Amygdala (tissue), 56 donors: Measurements from ENCODE around the gene CACNA2D3.

Source experiments
- DNase-seq, 56 donors: peaks; one replicate each; lab custom pipeline; 2025; lab: John Stamatoyannopoulos, UW

CACNA2D3 gene

GRCh38 chr3:54261141-54261540 lies 138.8 kb downstream of the CACNA2D3 start:
- DNase-seq: no peak

- no peak for DNase-seq
Observed at GRCh38 chr3:54262541-54262940, 140.2 kb downstream of the CACNA2D3 start.

- DNase-seq: no peak
Observed at GRCh38 chr3:54262946-54263345, 140.6 kb downstream of the CACNA2D3 start.

- DNase-seq: no peak
Observed at GRCh38 chr3:54264050-54264449, 141.7 kb downstream of the CACNA2D3 start.

- no peak for DNase-seq
Observed at GRCh38 chr3:54270816-54271526, 148.6 kb downstream of the CACNA2D3 start.

- DNase-seq: no peak
Observed at GRCh38 chr3:54273791-54274190, 151.4 kb downstream of the CACNA2D3 start.

GRCh38 chr3:54274607-54275006 lies 152.3 kb downstream of the CACNA2D3 start:
- DNase-seq: no peak

GRCh38 chr3:54279005-54279583 lies 156.7 kb downstream of the CACNA2D3 start:
- DNase-seq: no peak

GRCh38 chr3:54283470-54283869 lies 161.1 kb downstream of the CACNA2D3 start:
- DNase-seq: no peak

- no peak for DNase-seq
Observed at GRCh38 chr3:54294214-54294613, 171.9 kb downstream of the CACNA2D3 start.

GRCh38 chr3:54296531-54296930 lies 174.2 kb downstream of the CACNA2D3 start:
- no peak for DNase-seq

GRCh38 chr3:54299169-54299935 lies 177.0 kb downstream of the CACNA2D3 start:
- DNase-seq: peak in 4 of 56 donors; percentile 2 to 21 (median 4)

GRCh38 chr3:54303517-54304375 lies 181.4 kb downstream of the CACNA2D3 start:
- DNase-seq: no peak

GRCh38 chr3:54304877-54305276 lies 182.5 kb downstream of the CACNA2D3 start:
- no peak for DNase-seq

- no peak for DNase-seq
Observed at GRCh38 chr3:54305409-54306099, 183.2 kb downstream of the CACNA2D3 start.

- no peak for DNase-seq
Observed at GRCh38 chr3:54307566-54308180, 185.3 kb downstream of the CACNA2D3 start.

- no peak for DNase-seq
Observed at GRCh38 chr3:54309601-54310000, 187.2 kb downstream of the CACNA2D3 start.

- no peak for DNase-seq
Observed at GRCh38 chr3:54311211-54311747, 188.9 kb downstream of the CACNA2D3 start.

GRCh38 chr3:54312156-54312899 lies 190.0 kb downstream of the CACNA2D3 start:
- DNase-seq: no peak
